WERI-Rb-1 (cell line): Measurements from ENCODE around the gene CCDC102A.

ENCODE experiments used
- DNase-seq: peaks from one replicate; pipeline ENCODE4 v3.0.0-alpha.2; 2020
- H3K27ac ChIP-seq: fragments of 250-450 bp; sonication (Bioruptor Pico); 2 replicates; pipeline ENCODE4 v1.5.1; 2020; ENCODE audit warnings: mild to moderate bottlenecking, moderate library complexity
- H3K27me3 ChIP-seq: fragments of 250-450 bp; sonication (Bioruptor Pico); 2 replicates; pipeline ENCODE4 v1.5.1; 2021; ENCODE audit warnings: mild to moderate bottlenecking, low read depth, moderate library complexity; ENCODE audit not compliant: insufficient read depth, severe bottlenecking
- H3K36me3 ChIP-seq: fragments of 250-450 bp; sonication (Bioruptor Pico); 2 replicates; pipeline ENCODE4 v1.5.1; 2020; ENCODE audit warnings: mild to moderate bottlenecking, moderate library complexity
- H3K4me3 ChIP-seq: 2 replicates; pipeline ENCODE4 v1.5.1; 2011; ENCODE audit warnings: low read depth, mild to moderate bottlenecking, control low read depth, low read length
- H3K9me3 ChIP-seq: fragments of 250-450 bp; sonication (Bioruptor Pico); 2 replicates; pipeline ENCODE4 v1.5.1; 2021; ENCODE audit warnings: mild to moderate bottlenecking, moderate library complexity; ENCODE audit not compliant: severe bottlenecking
- TF ChIP-seq, protein P1 (sequence below): IDR thresholded peaks from 2 replicates; pipeline ENCODE4 v1.5.1; 2011; ENCODE audit warnings: low read depth, mild to moderate bottlenecking, control low read depth, inconsistent platforms, low read length

CCDC102A gene

DNA sequence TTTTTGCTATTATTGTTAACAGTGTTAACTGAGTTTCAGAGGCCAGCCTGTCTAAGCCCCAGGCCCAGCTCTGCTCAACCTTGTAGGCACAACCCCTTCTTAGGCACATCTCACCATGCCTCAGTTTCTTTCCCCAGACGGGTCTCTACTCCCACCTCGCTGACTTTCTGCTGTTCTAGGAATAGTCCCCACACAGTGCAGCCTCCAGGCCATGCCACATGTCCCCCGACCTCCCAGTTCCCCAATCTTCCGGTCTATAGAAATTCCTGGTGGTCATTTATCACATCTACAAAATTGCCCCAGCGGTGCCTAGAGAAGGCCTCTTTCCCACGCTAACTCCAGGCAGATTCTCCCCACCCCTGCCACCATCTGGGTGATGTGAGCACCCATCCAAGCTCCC is 40.8 kb upstream of the CCDC102A start:
- H3K9me3 ChIP-seq, result no peaks in the 10 kb centered on the region
- no peak for DNase-seq
- TF ChIP-seq, protein P1, sequence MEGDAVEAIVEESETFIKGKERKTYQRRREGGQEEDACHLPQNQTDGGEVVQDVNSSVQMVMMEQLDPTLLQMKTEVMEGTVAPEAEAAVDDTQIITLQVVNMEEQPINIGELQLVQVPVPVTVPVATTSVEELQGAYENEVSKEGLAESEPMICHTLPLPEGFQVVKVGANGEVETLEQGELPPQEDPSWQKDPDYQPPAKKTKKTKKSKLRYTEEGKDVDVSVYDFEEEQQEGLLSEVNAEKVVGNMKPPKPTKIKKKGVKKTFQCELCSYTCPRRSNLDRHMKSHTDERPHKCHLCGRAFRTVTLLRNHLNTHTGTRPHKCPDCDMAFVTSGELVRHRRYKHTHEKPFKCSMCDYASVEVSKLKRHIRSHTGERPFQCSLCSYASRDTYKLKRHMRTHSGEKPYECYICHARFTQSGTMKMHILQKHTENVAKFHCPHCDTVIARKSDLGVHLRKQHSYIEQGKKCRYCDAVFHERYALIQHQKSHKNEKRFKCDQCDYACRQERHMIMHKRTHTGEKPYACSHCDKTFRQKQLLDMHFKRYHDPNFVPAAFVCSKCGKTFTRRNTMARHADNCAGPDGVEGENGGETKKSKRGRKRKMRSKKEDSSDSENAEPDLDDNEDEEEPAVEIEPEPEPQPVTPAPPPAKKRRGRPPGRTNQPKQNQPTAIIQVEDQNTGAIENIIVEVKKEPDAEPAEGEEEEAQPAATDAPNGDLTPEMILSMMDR, result no peak
- H3K27ac ChIP-seq, result peak overlapping the region; percentile 28; the same call in 1 of the 2 replicates
- no peaks in the 10 kb centered on the region for H3K27me3 ChIP-seq
- H3K4me3 ChIP-seq, result no peak overlapping the region
- H3K36me3 ChIP-seq, result no peaks in the 10 kb centered on the region

DNA sequence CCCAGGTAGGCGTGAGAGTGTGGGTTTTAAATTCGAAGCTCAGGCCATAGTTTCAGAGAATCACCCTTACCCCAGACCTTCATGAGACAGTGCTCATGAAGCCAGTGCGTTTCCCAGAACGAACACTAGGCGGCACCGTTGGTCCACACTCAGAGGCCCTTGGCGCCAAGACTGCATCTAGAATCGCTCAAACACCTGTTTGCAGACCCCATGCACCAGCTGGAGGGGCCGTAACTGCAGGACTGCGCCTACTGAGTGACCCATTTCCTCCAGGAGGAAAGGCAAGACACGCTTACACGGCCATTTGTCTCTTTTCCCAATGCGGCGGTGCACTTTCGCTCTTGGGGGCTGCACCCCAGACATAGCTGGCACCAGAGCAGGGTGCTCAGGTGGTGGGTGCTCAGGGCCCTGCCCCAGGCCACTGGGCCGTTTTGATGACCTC is 40.1 kb upstream of the CCDC102A start:
- Histone ChIP-seq H3K9me3 (no peaks in the 10 kb centered on the region), H3K36me3 (no peaks in the 10 kb centered on the region), H3K4me3 (no peak overlapping the region), H3K27me3 (no peaks in the 10 kb centered on the region), H3K27ac (no peak overlapping the region)
- TF ChIP-seq, protein P1, result peak; percentile 99
- DNase-seq, result peak; percentile 78

DNA sequence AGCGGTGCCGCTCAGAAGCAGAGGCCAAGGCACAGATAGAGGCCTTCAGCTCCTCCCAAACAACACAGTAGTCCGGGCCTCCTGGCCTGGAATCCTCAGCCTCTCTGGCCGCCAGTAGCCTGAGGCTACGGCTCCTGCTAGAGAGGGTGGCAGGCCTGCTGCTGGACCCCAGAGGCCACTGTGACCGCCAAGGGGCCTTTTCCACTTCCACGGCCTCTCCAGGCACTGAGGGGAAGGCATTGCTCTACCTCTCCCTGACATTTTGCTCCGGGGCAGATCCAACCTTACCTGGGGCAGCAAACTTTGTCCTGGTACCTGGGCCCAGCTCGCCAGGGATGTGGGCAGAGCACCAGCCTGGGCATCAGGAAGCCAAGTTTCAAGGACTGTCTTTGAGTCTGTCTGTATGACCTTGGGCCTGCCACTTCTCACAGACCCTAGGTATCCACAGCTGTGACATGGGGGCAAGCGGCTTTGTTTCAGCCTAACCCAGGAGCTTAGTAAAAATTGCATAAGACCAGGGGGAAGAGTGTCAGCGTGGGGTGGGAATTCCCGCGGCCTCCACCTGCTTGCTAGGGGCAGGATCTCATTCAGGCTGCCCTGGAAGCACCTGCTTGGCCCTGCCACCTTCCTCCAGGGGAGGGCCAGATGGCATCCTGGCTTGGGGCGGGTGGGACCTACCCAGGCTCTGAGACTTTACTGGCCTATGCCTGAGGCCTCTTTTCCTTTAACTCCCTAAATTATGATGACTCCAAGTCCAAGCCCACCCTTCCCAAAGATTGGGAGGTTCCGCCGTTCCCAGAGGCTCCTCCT is 39.3 kb upstream of the CCDC102A start:
- H3K4me3 ChIP-seq, result no peak overlapping the region
- no peak for DNase-seq
- TF ChIP-seq, protein P1, result no peak
- no peaks in the 10 kb centered on the region for H3K9me3 ChIP-seq
- no peak overlapping the region for H3K27ac ChIP-seq
- no peaks in the 10 kb centered on the region for H3K36me3 ChIP-seq
- no peaks in the 10 kb centered on the region for H3K27me3 ChIP-seq

DNA sequence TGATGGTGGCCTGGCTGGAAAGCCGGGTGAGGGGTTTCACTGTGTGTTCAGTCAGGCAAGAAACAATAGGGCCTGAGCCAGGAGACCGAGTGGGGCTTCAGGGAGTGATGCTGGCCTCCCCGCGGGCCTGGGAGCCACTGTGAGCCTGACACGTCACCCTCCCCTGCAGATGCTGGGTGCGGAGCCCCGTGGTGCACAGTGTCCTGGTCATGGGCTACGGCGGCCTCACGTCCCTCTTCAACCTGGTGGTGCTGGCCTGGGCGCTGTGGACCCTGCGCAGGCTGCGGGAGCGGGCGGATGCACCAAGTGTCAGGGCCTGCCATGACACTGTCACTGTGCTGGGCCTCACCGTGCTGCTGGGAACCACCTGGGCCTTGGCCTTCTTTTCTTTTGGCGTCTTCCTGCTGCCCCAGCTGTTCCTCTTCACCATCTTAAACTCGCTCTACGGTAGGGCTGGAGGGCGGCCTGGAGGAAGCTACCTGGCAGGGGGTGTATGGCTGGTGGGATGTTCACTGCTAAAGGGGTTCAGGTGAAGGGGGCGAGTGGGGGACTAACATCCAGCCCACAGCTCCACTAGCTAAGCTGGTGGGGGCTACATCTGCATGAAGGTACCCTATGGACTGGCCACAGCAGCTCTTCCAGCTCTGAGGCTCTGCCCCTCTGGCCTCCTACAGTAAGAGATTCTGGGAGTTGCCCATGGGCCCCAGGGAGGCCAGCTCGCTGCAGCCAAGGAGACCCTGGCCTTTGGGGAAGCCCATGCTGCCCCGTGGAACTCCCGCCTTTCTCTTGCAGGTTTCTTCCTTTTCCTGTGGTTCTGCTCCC is 38.5 kb upstream of the CCDC102A start:
- Histone ChIP-seq H3K9me3 (no peaks in the 10 kb centered on the region), H3K4me3 (no peak overlapping the region), H3K27ac (no peak overlapping the region), H3K27me3 (no peaks in the 10 kb centered on the region), H3K36me3 (peaks cover 4% of the 10 kb centered on the region)
- no peak for DNase-seq
- TF ChIP-seq, protein P1, result no peak

DNA sequence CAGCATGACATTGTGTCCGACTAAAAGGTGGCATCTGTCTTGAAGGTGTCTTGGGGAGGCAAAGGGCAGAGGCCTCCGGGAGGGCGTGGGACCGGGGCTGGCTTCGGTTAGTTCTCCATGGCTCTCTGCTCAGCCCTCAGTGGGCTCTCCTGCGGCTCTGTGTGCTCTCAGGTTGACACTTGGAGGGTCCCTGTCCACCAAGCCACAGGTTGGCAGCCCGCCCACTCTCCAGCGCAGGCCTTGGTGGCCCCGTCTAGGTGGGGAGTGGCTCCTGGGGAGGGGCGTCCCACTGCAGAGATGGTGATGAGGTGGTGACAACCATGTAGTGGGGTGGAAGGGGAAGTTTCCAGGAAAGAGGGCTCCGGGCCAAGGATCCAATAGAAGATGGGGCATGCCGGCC is 37.7 kb upstream of the CCDC102A start:
- H3K36me3 ChIP-seq, result peaks cover 6% of the 10 kb centered on the region
- TF ChIP-seq, protein P1, result no peak
- no peaks in the 10 kb centered on the region for H3K9me3 ChIP-seq
- no peak overlapping the region for H3K27ac ChIP-seq
- no peak overlapping the region for H3K4me3 ChIP-seq
- H3K27me3 ChIP-seq, result no peaks in the 10 kb centered on the region
- no peak for DNase-seq
